Immature natural killer cell (primary cell): Measurements from ENCODE around the gene MAD2L2. TPM values are rescaled to one million over a fixed set of nuclear protein-coding genes. Genes with fewer than 3 reads are reported as not detected.
A peak's percentile ranks its signal among the peaks of the same experiment; 100 is the strongest.

Source experiments
- DNase-seq, 3 donors: peaks; one replicate each; pipeline ENCODE4 v3.0.0; 2022; ENCODE audit warnings: mixed read lengths in 1 of 3
- H3K27ac Mint-ChIP-seq, 6 donors: one replicate each; pipeline ENCODE4 v1.8.0; 2020; ENCODE audit warnings: mixed read lengths in 6 of 6, mild to moderate bottlenecking in 5 of 6, inconsistent platforms in 4 of 6, moderate library complexity in 3 of 6
- H3K27me3 Mint-ChIP-seq, 3 donors: one replicate each; pipeline ENCODE4 v1.8.0; 2020 to 2021; ENCODE audit warnings: low read depth in 3 of 3, mild to moderate bottlenecking in 3 of 3, mixed read lengths in 3 of 3, moderate library complexity in 3 of 3, inconsistent platforms in 1 of 3
- H3K36me3 Mint-ChIP-seq, 3 donors: one replicate each; pipeline ENCODE4 v1.8.0; 2020; ENCODE audit warnings: mixed read lengths in 3 of 3, inconsistent platforms in 2 of 3, mild to moderate bottlenecking in 2 of 3
- H3K4me1 Mint-ChIP-seq, 2 donors: one replicate each; pipeline ENCODE4 v1.8.0; 2020; ENCODE audit warnings: inconsistent platforms in 2 of 2, mild to moderate bottlenecking in 2 of 2, mixed read lengths in 2 of 2, moderate library complexity in 1 of 2
- H3K4me3 Mint-ChIP-seq, 5 donors: one replicate each; pipeline ENCODE4 v1.8.0; 2020; ENCODE audit warnings: mild to moderate bottlenecking in 5 of 5, mixed read lengths in 5 of 5, inconsistent platforms in 3 of 5, moderate library complexity in 3 of 5
- H3K9me3 Mint-ChIP-seq, 6 donors: one replicate each; pipeline ENCODE4 v1.8.0; 2020; ENCODE audit warnings: mild to moderate bottlenecking in 6 of 6, mixed read lengths in 6 of 6, inconsistent platforms in 4 of 6, moderate library complexity in 3 of 6
- polyA plus RNA-seq, 3 donors: library from polyadenylated mRNA; unstranded; fragments of 300-500 nt; fragmentation: Illumina TruSeq; gene quantifications; one replicate each; pipeline ENCODE4 v1.2.3, GENCODE V29; 2021

MAD2L2 gene
- polyA plus RNA-seq = 100 to 1,000 TPM; 103 to 182 (median 163) TPM

DNA sequence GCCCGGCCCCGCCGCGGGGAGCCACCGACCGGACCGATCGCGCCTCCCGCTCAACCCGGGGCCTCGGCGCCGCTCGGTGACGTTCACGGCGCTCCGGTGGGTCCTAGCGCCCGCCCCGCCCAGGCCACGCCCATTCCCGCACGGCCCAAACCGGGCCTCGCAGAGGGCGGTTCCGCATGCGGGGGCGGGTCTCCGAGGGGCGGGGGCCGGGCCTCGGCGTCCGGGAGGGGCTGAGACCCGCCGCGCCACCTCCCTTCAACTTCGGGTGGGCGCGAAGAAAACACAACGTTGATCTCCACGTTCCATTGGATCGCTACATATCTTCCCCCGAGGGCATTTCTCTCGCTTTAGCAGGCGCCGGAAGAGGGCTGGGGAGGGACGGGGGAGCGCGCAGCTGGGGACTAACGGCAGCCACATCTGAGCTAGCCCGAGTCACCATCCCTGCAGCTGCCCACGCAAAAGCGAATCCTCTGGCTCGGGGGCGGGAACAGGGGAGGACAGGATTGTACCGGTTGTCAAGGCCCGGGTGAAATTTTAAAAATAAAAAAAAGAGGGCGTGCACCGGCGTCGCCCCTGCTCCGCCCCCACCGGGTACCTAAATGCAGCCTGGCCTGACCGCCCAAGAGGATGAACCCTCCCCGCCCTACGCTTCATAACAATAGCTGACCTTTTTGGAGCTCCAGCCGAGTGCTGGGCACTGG lies at the start of gene MAD2L2:
MAD2L2 (minus strand) TSS at position 78 of the 701 bp plus-strand sequence. CDS start 547 bp downstream, outside the sequence.
- Mint-ChIP-seq H3K4me3 (peak within 1 kb of the TSS; percentile 93 to 98 (median 96)), H3K27me3 (peaks cover 2 to 6% (median 4%) of the 10 kb centered on the region in 3 donors), H3K27ac (peak within 1 kb of the TSS; percentile 85 to 96 (median 90)), H3K9me3 (no peaks in the 10 kb centered on the region), H3K36me3 (no peaks in the 10 kb centered on the region), H3K4me1 (peaks cover 16 to 21% of the 10 kb centered on the region in 2 donors)
- DNase-seq = peak; percentile 87 to 90 (median 88)

DNA sequence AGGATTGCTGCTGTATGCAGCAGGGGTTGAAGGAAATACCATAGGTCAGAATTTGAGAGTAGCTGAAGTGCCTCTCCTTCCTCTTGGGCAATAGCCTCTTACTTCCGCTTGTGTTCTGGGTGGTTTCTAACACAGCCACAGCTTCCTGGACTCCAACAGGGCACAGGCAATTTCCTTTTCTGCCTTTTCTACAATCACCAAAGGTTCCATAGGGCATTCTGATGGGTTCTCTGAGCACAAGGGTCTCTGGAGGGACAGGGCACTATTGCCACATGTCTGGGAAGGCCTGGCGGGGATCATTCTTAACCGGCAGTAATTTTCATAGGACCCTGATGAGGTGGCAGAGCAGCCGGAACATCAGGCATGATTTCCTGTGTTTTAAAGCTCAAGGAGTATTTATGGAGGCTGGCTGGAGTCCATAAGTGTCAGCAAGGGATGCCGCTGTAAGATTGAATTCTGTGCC lies 49.5 kb upstream of the MAD2L2 start:
- Mint-ChIP-seq H3K4me1 (peaks cover 48 to 70% of the 10 kb centered on the region in 2 donors), H3K4me3 (peak overlapping the region; percentile 83 to 94 (median 87)), H3K9me3 (no peaks in the 10 kb centered on the region), H3K36me3 (no peaks in the 10 kb centered on the region), H3K27me3 (peaks cover 1 to 10% (median 3%) of the 10 kb centered on the region in 3 donors), H3K27ac (peak overlapping the region; percentile 84 to 97 (median 94))
- peak; percentile 73 to 74 (median 74) for DNase-seq

DNA sequence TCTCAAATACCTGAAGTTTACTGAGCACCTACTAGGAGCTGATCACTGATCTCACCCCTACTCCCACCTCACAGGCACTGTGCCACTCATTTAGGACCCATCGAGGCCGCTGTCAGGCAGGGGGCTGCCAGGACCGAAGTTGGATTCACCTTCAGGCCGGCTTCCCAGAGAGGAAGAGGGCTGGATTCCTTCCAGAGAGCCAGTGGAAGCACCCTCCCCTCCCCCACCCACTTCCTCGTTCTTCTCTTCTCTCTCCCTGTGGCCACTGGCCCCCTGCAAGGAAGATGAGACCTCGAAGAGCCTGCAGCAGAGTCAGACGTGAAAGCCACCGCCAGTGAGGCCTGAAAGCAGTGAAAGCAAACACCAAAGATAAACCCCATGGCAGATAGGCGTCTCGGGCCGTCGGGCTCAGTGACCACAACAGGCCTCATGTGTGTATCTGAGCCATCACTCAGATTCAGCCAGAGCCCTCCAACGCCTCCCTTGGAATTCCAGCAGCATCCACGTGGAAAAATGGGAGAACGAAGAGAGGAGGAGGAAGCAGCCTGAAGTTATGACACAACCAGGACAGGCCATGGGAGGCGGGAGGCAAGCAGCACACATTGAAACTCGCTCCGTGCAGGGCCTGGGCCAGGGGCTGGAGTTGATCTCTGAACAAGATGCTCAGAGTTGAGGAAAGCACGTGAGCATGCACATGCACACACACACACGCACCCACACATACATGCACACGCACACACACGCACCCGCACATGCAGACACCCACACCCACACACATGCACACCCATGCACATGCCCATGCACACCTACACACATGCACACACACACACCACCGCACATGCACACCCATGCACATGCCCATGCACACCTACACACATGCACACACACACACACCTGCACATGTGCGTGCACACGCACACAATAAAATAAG lies 48.8 kb upstream of the MAD2L2 start:
- H3K4me3 Mint-ChIP-seq = peak overlapping the region; percentile 83 to 94 (median 87)
- H3K9me3 Mint-ChIP-seq = no peaks in the 10 kb centered on the region
- H3K27ac Mint-ChIP-seq = peak overlapping the region; percentile 84 to 97 (median 95)
- peaks cover 44 to 73% of the 10 kb centered on the region in 2 donors for H3K4me1 Mint-ChIP-seq
- H3K27me3 Mint-ChIP-seq = peaks cover 3 to 9% (median 4%) of the 10 kb centered on the region in 3 donors
- no peaks in the 10 kb centered on the region for H3K36me3 Mint-ChIP-seq
- DNase-seq = no peak

DNA sequence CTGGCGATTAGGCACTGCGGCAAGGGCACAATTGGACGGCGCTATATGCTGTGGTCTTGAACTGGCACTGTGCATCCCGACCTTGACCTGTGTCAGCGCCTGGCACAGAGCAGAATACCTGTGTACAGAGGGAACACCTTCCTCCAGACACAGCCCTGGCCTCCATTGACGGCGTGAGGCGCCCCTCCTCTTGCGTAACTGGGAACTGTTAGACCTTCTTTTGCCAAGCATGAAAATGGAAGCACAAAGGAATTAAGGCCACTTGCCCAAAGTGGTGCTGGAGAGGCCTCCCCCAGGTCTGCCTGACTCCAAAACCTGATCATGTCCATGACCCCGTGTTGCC lies 48.2 kb upstream of the MAD2L2 start:
- peaks cover 44 to 75% of the 10 kb centered on the region in 2 donors for H3K4me1 Mint-ChIP-seq
- H3K36me3 Mint-ChIP-seq = no peaks in the 10 kb centered on the region
- peak overlapping the region in 4 of 5 donors; percentile 8 to 94 (median 86) for H3K4me3 Mint-ChIP-seq
- DNase-seq = no peak
- H3K27ac Mint-ChIP-seq = peak overlapping the region; percentile 84 to 97 (median 95)
- H3K27me3 Mint-ChIP-seq = peaks cover 3 to 9% (median 4%) of the 10 kb centered on the region in 3 donors
- H3K9me3 Mint-ChIP-seq = no peaks in the 10 kb centered on the region

DNA sequence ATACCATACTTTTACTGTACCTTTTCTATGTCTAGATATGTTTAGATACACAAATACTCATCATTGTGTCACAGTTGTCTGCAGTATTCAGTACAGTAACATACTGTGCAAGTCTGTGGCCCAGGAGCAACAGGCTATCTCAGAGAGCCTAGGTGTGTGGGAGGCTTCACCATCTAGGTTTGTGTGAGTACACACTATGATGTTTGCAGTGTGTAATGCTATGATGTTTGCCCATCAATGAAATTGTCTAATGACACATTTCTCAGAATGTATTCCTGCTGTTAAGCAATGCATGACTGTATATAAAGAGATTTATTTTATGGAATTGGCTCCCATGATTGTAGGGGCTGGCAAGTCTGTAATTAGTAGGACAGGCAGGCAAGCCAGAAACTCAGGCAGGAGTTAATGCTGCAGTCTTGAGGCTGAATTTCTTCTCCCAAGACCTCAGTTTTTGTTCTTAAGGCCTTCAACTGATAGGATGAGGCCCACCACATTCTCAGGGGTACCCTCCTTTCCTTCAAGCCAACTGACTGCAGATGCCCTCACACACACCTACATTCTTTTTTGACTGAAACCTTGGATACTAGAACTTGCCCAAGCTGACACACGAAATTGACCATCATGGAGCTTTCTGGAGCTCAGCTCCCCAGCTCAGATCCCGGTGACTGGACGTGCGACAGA lies 47.3 kb upstream of the MAD2L2 start:
- no peaks in the 10 kb centered on the region for H3K36me3 Mint-ChIP-seq
- DNase-seq = no peak
- peaks cover 43 to 69% of the 10 kb centered on the region in 2 donors for H3K4me1 Mint-ChIP-seq
- H3K27ac Mint-ChIP-seq = no peak overlapping the region
- no peaks in the 10 kb centered on the region for H3K9me3 Mint-ChIP-seq
- H3K4me3 Mint-ChIP-seq = peak overlapping the region in 2 of 5 donors; percentile 3 to 6
- H3K27me3 Mint-ChIP-seq = peaks cover 2 to 9% (median 3%) of the 10 kb centered on the region in 3 donors

DNA sequence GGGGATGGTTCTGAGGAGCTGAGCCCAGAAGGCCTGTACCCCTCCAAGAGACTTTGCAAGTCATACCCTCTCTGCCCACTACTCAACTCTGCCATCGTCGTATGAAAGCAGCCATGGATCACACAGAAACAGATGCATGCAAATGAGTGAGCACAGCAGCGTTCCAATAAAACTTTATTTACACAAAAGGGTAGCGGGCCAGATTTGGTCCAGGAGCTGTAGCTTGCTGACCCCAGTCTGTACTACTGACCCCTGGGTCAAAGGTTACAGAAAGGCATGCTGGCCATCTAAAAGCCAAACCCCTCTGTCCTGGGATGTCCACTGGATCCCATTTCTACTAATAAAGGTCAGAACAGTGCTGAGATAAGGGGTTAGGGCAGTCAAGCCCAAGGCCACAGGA lies 46.2 kb upstream of the MAD2L2 start:
- H3K27me3 Mint-ChIP-seq = peaks cover 2 to 9% (median 3%) of the 10 kb centered on the region in 3 donors
- no peak for DNase-seq
- H3K27ac Mint-ChIP-seq = no peak overlapping the region
- H3K4me1 Mint-ChIP-seq = peaks cover 31 to 58% of the 10 kb centered on the region in 2 donors
- no peaks in the 10 kb centered on the region for H3K36me3 Mint-ChIP-seq
- H3K4me3 Mint-ChIP-seq = no peak overlapping the region
- H3K9me3 Mint-ChIP-seq = no peaks in the 10 kb centered on the region

DNA sequence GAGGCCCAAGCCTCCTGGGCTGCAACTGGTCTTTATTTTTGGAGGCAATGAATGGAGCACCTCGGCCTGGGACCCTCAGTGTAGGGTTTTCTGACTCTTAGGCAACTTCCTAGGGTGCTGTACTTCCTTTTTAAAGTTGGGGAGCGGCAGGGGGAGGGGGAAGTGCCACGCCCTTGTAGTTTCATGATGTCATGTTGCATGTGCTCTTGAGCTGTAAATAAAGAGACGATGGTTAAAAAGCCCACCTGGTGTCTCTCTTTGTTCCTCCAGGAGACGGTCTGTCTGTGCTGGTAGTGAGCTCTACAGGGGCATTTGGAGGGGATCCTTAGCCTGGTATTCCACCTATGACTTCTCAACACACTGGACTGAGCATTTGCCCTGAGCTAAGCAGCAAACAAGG lies 44.7 kb upstream of the MAD2L2 start:
- Mint-ChIP-seq H3K4me1 (peaks cover 18 to 46% of the 10 kb centered on the region in 2 donors), H3K27ac (no peak overlapping the region), H3K36me3 (no peaks in the 10 kb centered on the region), H3K27me3 (peaks cover 2 to 9% (median 3%) of the 10 kb centered on the region in 3 donors), H3K9me3 (no peaks in the 10 kb centered on the region), H3K4me3 (no peak overlapping the region)
- no peak for DNase-seq

DNA sequence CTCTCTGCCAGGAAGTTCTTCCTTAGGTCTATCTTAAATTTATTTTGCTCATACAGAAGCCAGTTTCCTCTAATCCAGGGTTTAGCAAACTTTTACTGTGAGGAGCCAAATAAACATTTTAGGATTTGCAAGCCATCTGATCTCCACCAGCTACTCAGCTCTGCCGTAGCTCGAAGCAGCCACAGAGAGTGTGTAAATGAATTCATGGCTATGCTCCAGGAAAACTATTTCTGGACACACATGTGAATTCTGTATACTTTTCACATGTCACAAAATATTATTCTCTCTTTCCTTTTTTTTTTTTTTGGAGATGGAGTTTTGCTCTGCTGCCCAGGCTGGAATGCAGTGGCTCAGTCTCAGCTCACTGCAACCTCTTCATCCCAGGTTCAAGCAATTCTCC lies 41.6 kb upstream of the MAD2L2 start:
- peaks cover 18 to 38% of the 10 kb centered on the region in 2 donors for H3K4me1 Mint-ChIP-seq
- DNase-seq = no peak
- no peak overlapping the region for H3K4me3 Mint-ChIP-seq
- no peaks in the 10 kb centered on the region for H3K36me3 Mint-ChIP-seq
- no peaks in the 10 kb centered on the region for H3K9me3 Mint-ChIP-seq
- no peak overlapping the region for H3K27ac Mint-ChIP-seq
- H3K27me3 Mint-ChIP-seq = peaks cover 2 to 5% (median 4%) of the 10 kb centered on the region in 3 donors

DNA sequence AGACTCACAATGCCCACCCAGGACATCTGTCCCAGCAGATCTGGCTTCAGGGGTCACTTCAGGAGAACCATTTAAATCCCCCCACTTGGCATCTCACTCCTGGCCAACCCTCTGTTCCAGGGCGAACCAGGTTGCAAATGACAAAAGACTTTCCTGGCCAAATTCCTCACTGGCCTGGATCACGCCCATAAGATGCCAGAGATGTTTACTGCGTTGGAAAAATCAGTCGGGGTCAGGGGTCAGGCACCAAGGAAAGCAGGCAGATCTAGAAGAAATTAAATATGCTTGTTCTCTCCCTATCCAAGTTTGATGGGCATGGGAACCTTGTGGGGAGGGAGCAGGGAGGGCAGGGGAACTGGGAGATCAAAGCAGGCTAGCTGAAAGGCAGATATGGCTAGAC lies 40.4 kb upstream of the MAD2L2 start:
- Mint-ChIP-seq H3K9me3 (no peaks in the 10 kb centered on the region), H3K4me3 (no peak overlapping the region), H3K36me3 (no peaks in the 10 kb centered on the region), H3K4me1 (peaks cover 18 to 37% of the 10 kb centered on the region in 2 donors), H3K27me3 (peaks cover 2 to 5% (median 4%) of the 10 kb centered on the region in 3 donors), H3K27ac (peak overlapping the region in 1 of 6 donors; percentile 49)
- no peak for DNase-seq

DNA sequence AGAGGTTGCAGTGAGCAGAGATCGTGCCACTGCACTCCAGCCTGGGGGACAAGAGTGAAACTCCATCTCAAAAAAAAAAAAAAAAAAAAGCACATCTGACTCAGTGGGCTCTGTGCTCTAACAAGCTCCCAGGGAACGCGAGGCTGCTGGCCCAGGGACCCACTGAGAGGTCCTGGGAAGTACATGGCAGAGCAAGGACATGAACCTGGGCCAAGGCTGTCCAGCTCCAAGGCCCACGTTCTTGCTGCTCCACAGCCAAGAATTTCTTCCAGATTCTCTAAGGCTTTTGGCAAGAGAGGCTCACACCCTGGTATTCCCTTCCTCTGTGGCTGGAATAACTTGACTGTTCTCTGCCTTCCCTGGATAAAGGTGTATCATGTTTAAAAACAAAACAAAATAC lies 39.6 kb upstream of the MAD2L2 start:
- no peaks in the 10 kb centered on the region for H3K36me3 Mint-ChIP-seq
- H3K9me3 Mint-ChIP-seq = no peaks in the 10 kb centered on the region
- H3K4me3 Mint-ChIP-seq = peak overlapping the region in 2 of 5 donors; percentile 7 to 79
- no peak for DNase-seq
- peaks cover 18 to 34% of the 10 kb centered on the region in 2 donors for H3K4me1 Mint-ChIP-seq
- H3K27ac Mint-ChIP-seq = no peak overlapping the region
- peaks cover 2 to 5% (median 4%) of the 10 kb centered on the region in 3 donors for H3K27me3 Mint-ChIP-seq

DNA sequence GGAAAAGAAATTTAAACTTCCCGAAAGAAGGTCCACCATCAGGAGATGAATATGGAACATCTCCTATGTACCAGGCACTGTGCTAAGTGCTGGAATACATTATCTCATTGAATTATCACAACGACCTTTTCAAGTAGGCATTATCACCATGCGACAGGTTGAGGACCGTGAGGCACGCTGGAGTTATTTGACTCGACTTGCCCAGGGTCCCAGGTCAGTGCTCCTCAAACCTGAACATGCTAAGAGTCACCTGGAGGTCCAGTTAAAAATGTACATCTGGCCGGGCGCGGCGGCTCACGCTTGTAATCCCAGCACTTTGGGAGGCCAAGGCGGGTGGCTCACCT lies 39.1 kb upstream of the MAD2L2 start:
- Mint-ChIP-seq H3K27ac (peak overlapping the region; percentile 91 to 98 (median 95)), H3K4me3 (peak overlapping the region; percentile 79 to 88 (median 81)), H3K27me3 (peaks cover 0 to 4% (median 4%) of the 10 kb centered on the region in 3 donors), H3K9me3 (no peaks in the 10 kb centered on the region), H3K4me1 (peaks cover 18 to 29% of the 10 kb centered on the region in 2 donors), H3K36me3 (no peaks in the 10 kb centered on the region)
- DNase-seq = no peak

DNA sequence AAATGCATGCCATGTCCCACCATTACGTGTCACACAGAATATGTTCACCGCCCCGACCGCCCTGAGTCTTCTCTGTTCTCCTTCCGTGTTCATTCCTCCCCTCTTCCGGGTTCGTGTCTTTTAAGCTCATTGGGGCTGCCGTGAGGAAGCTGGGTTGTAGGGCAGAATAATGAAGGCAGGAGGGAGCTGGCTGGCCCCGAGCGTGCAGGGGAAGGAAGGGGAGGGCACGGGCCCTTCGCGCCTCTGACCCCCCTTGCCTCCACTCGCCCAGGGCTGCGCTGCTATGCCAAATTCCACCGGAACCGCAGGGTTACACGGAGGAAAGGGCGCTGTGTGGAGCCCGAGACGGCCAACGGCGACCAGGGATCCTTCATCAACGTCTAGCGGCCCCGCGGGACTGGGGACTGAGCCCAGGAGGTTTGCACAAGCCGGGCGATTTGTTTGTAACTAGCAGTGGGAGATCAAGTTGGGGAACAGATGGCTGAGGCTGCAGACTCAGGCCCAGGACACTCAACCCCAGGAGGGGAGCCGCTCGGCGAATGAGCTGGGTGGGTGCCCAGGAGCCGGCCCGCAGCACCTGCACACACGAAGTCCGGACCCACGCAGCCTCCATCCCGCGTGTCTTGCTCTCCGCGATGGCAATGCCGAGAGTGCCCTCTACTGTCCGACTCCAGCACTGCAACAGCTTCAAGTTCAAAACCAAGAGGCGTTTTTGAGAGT lies 38.5 kb upstream of the MAD2L2 start:
- peaks cover 18 to 25% of the 10 kb centered on the region in 2 donors for H3K4me1 Mint-ChIP-seq
- peak overlapping the region; percentile 91 to 98 (median 95) for H3K27ac Mint-ChIP-seq
- H3K9me3 Mint-ChIP-seq = no peaks in the 10 kb centered on the region
- peak; percentile 83 to 87 (median 85) for DNase-seq
- H3K36me3 Mint-ChIP-seq = no peaks in the 10 kb centered on the region
- peaks cover 0 to 4% (median 4%) of the 10 kb centered on the region in 3 donors for H3K27me3 Mint-ChIP-seq
- peak overlapping the region; percentile 79 to 88 (median 81) for H3K4me3 Mint-ChIP-seq
